Adrenal gland (tissue), 12 donors: ENCODE measurements around the gene ABL1. TPM values are rescaled to one million over a fixed set of nuclear protein-coding genes. Genes with fewer than 3 reads are reported as not detected.

Experiments used
- DNase-seq, 7 donors: peaks; one replicate each; pipeline ENCODE4 v3.0.0-alpha.2; 2019 to 2020
- H3K27ac ChIP-seq, 5 donors: fragments of 200-600 bp; sonication (generic) in 4 of 5; 1 replicate in 3 of 5; 2 replicates in 2 of 5; pipeline versions ENCODE4 v1.5.1 to v1.8.0; 2016 to 2020; ENCODE audit warnings: mild to moderate bottlenecking in 1 of 5
- H3K27me3 ChIP-seq: fragments of 200-600 bp; 2 replicates; pipeline ENCODE4 v1.8.0; 2021
- H3K36me3 ChIP-seq, 2 donors: fragments of 200-600 bp; replicated peaks in 1 of 2; 1 replicate in 1 of 2; 2 replicates in 1 of 2; pipeline versions ENCODE4 v1.5.1 to v1.8.0; 2018 to 2022
- H3K4me1 ChIP-seq, 2 donors: fragments of 200-600 bp; replicated peaks in 1 of 2; 1 replicate in 1 of 2; 2 replicates in 1 of 2; pipeline versions ENCODE4 v1.5.1 to v1.8.0; 2018 to 2021
- H3K4me3 ChIP-seq, 4 donors: fragments of 200-600 bp; sonication (generic) in 3 of 4; one replicate each; pipeline ENCODE4 v1.5.1; 2016 to 2018
- H3K9me3 ChIP-seq, 3 donors: fragments of 200-600 bp; sonication (generic) in 1 of 3; replicated peaks in 1 of 3; 1 replicate in 2 of 3; 2 replicates in 1 of 3; pipeline versions ENCODE4 v1.5.1 to v1.8.0; 2016 to 2021
- CTCF ChIP-seq, 6 experiments: fragments of 450-650 bp in 4 of 6; fragments of 200-600 bp in 2 of 6; sonication (generic) in 1 of 6; IDR thresholded peaks; 1 replicate in 5 of 6; 2 replicates in 1 of 6; pipeline versions ENCODE4 v1.5.1 to v1.8.0; 2016 to 2021; ENCODE audit warnings: antibody characterized with exemption in 6 of 6, mild to moderate bottlenecking in 2 of 6, moderate library complexity in 1 of 6
- POLR2A ChIP-seq, 2 donors: fragments of 450-650 bp; IDR thresholded peaks; one replicate each; pipeline ENCODE4 v1.6.1; 2017; ENCODE audit warnings: antibody characterized with exemption in 2 of 2, mild to moderate bottlenecking in 2 of 2, moderate library complexity in 1 of 2
- WGBS, 4 donors: extraction: QIAGEN DNeasy Blood & Tissue Kit in 2 of 4; methylation state at CpG; one replicate each; pipeline versions ENCODE4 v1.1.5 to v1.1.7; 2013 to 2017; 5-methylcytosine and 5-hydroxymethylcytosine counted together
- intact Hi-C, 2 donors: fragments of 100-400 bp; cut with DNase I; formaldehyde crosslinking; loops; one replicate each; pipeline versions ENCODE4 v1.14.1 to v1.15.0; 2022 to 2023
- polyA plus RNA-seq, 3 donors: library from polyadenylated mRNA; stranded (reverse); fragments of 200-250 nt in 2 of 3; fragments of 350-450 nt in 1 of 3; fragmentation: Illumina TruSeq in 1 of 3; extraction: RNeasy Lipid Tissue Mini Kit (QIAGEN cat#74804) in 1 of 3; gene quantifications; one replicate each; pipeline ENCODE4 v1.2.3, GENCODE V29; 2013 to 2014
- total RNA-seq, 9 donors: library from RNA; depleted of rRNA in 4 of 9; stranded (reverse); fragments of >200 nt in 4 of 9; fragments of 120-200 nt in 1 of 9; fragmentation: NEBNext Ultra II Directional in 1 of 9; extraction: Animal tissue kit (Norgen Biotek cat#: 25700) in 1 of 9; gene quantifications; one replicate each; pipeline versions ENCODE4 v1.1.0 to v1.2.4, GENCODE V29; 2013 to 2023
- donor health status: healthy with polysubstance abuse.
- donor health status: Bipolar disorder and iron deficiency.
- donor health status: DM: yes; HTN: yes; CAD: no.
- donor health status: DM: no; HTN: no; CAD: no.
- donor health status: DM: no; HTN: no; CAD: no.
- donor health status: DM: yes; HTN: yes; CAD: no.

ABL1 gene
- total and polyA plus RNA-seq, 12 donors, result 27.2 to 83.2 (median 45.7) TPM

- peaks cover 0 to 15% of the 10 kb centered on the region in 2 donors for H3K4me1 ChIP-seq
- DNase-seq, result peak in 1 of 7 donors; percentile 33
- TF ChIP-seq CTCF (IDR thresholded peaks at IDR 0.05) (no peak), POLR2A (IDR thresholded peaks at IDR 0.05) (no peak)
- H3K4me3 ChIP-seq, result no peak overlapping the region
- 91 to 93% (median 92%) methylated on average over 8 of the region's 8 CpGs for WGBS, 4 donors
- H3K9me3 ChIP-seq, result no peaks in the 10 kb centered on the region
- no peaks in the 10 kb centered on the region for H3K27me3 ChIP-seq
- no peak overlapping the region for H3K27ac ChIP-seq
- H3K36me3 ChIP-seq, result peaks cover 0 to 20% of the 10 kb centered on the region in 2 donors
- intact Hi-C loops, result loop anchor here (5.0 kb wide), 2 partner anchors 90 to 155 kb away; no protein-coding TSS in a partner anchor
These were observed 27.2 kb downstream of the ABL1 start for GRCh38 chr9:130862217-130862616.

- Histone ChIP-seq H3K9me3 (no peaks in the 10 kb centered on the region), H3K36me3 (peaks cover 0 to 20% of the 10 kb centered on the region in 2 donors), H3K27me3 (no peaks in the 10 kb centered on the region), H3K4me3 (no peak overlapping the region), H3K27ac (no peak overlapping the region), H3K4me1 (peaks cover 0 to 13% of the 10 kb centered on the region in 2 donors)
- WGBS, 4 donors, result 88 to 90% (median 89%) methylated on average over 23 of the region's 23 CpGs
- peak in 1 of 7 donors; percentile 49 for DNase-seq
- TF ChIP-seq POLR2A (IDR thresholded peaks at IDR 0.05) (no peak), CTCF (IDR thresholded peaks at IDR 0.05) (no peak)
- intact Hi-C loops, result loop anchor here (5.0 kb wide), 2 partner anchors 90 to 155 kb away; no protein-coding TSS in a partner anchor
These were observed 27.7 kb downstream of the ABL1 start for GRCh38 chr9:130862747-130863146.

GRCh38 chr9:130864541-130864940 is 29.5 kb downstream of the ABL1 start:
- intact Hi-C loops, result loop anchor here (5.0 kb wide), 2 partner anchors 92 to 157 kb away; no protein-coding TSS in a partner anchor
- Histone ChIP-seq H3K4me1 (peaks cover 0 to 10% of the 10 kb centered on the region in 2 donors), H3K9me3 (no peaks in the 10 kb centered on the region), H3K27ac (no peak overlapping the region), H3K27me3 (no peaks in the 10 kb centered on the region), H3K4me3 (no peak overlapping the region), H3K36me3 (peaks cover 0 to 20% of the 10 kb centered on the region in 2 donors)
- TF ChIP-seq POLR2A (IDR thresholded peaks at IDR 0.05) (no peak), CTCF (IDR thresholded peaks at IDR 0.05) (no peak)
- WGBS, 4 donors, result 83 to 94% (median 91%) methylated on average over 6 of the region's 6 CpGs
- no peak for DNase-seq

GRCh38 chr9:130865921-130866320 is 30.9 kb downstream of the ABL1 start:
- Histone ChIP-seq H3K4me3 (no peak overlapping the region), H3K27me3 (no peaks in the 10 kb centered on the region), H3K27ac (no peak overlapping the region), H3K36me3 (peaks cover 0 to 20% of the 10 kb centered on the region in 2 donors), H3K9me3 (no peaks in the 10 kb centered on the region), H3K4me1 (peaks cover 8 to 24% of the 10 kb centered on the region in 2 donors)
- DNase-seq, result no peak
- WGBS, 4 donors, result 95 to 100% (median 97%) methylated on average over 3 of the region's 3 CpGs
- TF ChIP-seq POLR2A (IDR thresholded peaks at IDR 0.05) (no peak), CTCF (IDR thresholded peaks at IDR 0.05) (no peak)
- intact Hi-C loops, result loop anchor here (5.0 kb wide), 2 partner anchors 76 to 99 kb away; no protein-coding TSS in a partner anchor
